Body of pancreas (tissue), 4 donors: ENCODE measurements around the gene SAP30L.

Experiments used
- POLR2A ChIP-seq, 3 donors: fragments of 450-650 bp; IDR thresholded peaks; one replicate each; pipeline ENCODE4 v1.6.1; 2016; ENCODE audit warnings: antibody characterized with exemption in 3 of 3, mild to moderate bottlenecking in 2 of 3
- TF ChIP-seq, protein P1 (sequence below), 7 experiments: fragments of 450-650 bp in 4 of 7; fragments of 200-600 bp in 3 of 7; sonication (generic) in 3 of 7; IDR thresholded peaks; one replicate each; pipeline ENCODE4 v1.5.1; 2016 to 2019; ENCODE audit warnings: antibody characterized with exemption in 7 of 7

DNA sequence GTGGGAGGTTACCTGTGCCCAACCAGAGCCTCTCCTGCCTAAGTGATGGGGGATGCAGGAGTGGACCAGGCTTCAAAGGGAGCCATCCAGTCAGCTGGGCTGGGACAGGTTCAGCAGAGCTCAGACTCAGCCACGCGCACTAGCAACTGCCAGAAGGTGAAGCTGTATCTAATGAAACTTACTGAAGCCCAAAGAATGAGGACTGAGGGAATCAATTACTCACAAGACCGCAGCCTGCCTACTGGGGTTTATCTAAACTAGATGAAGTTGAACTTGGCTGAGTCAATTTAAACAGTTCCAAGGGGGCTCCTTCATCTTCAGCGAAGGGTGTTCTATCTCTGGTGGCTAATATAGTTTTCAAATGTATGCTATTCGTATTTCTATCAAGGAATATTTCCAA, 20.9 kb downstream of the SAP30L start:
- no peak for TF ChIP-seq POLR2A (IDR thresholded peaks at IDR 0.05)
- TF ChIP-seq, protein P1, sequence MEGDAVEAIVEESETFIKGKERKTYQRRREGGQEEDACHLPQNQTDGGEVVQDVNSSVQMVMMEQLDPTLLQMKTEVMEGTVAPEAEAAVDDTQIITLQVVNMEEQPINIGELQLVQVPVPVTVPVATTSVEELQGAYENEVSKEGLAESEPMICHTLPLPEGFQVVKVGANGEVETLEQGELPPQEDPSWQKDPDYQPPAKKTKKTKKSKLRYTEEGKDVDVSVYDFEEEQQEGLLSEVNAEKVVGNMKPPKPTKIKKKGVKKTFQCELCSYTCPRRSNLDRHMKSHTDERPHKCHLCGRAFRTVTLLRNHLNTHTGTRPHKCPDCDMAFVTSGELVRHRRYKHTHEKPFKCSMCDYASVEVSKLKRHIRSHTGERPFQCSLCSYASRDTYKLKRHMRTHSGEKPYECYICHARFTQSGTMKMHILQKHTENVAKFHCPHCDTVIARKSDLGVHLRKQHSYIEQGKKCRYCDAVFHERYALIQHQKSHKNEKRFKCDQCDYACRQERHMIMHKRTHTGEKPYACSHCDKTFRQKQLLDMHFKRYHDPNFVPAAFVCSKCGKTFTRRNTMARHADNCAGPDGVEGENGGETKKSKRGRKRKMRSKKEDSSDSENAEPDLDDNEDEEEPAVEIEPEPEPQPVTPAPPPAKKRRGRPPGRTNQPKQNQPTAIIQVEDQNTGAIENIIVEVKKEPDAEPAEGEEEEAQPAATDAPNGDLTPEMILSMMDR (IDR thresholded peaks at IDR 0.05) = no peak
